Left lobe of liver (tissue), 2 donors: ENCODE measurements around the gene FCRLA. TPM values are rescaled to one million over a fixed set of nuclear protein-coding genes. Genes with fewer than 3 reads are reported as not detected.
"Not testable (repeated sequence)": the region's sequence is repeated elsewhere in the genome, so short reads cannot be mapped to it uniquely, and the experiment has no call there.

Experiments
- ATAC-seq: fragments of 200-7000 bp; cut with Tn5 transposase; one replicate; pipeline ENCODE4 v1.9.1; 2020; ENCODE audit warnings: mild to moderate bottlenecking, moderate library complexity
- DNase-seq: peaks from one replicate; pipeline ENCODE4 v3.0.0-alpha.2; 2020; ENCODE audit warnings: low spot score
- total RNA-seq: library from RNA; stranded (reverse); gene quantifications from one replicate; pipeline ENCODE4 v1.2.1, GENCODE V29; 2021
- donor health status: DM: no; HTN: no; CAD: no; lungs with moderate emphysema.
- donor health status: DM: no; HTN: yes; CAD: no.

The FCRLA gene, protein sequence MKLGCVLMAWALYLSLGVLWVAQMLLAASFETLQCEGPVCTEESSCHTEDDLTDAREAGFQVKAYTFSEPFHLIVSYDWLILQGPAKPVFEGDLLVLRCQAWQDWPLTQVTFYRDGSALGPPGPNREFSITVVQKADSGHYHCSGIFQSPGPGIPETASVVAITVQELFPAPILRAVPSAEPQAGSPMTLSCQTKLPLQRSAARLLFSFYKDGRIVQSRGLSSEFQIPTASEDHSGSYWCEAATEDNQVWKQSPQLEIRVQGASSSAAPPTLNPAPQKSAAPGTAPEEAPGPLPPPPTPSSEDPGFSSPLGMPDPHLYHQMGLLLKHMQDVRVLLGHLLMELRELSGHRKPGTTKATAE
- total RNA-seq: not detected

DNA sequence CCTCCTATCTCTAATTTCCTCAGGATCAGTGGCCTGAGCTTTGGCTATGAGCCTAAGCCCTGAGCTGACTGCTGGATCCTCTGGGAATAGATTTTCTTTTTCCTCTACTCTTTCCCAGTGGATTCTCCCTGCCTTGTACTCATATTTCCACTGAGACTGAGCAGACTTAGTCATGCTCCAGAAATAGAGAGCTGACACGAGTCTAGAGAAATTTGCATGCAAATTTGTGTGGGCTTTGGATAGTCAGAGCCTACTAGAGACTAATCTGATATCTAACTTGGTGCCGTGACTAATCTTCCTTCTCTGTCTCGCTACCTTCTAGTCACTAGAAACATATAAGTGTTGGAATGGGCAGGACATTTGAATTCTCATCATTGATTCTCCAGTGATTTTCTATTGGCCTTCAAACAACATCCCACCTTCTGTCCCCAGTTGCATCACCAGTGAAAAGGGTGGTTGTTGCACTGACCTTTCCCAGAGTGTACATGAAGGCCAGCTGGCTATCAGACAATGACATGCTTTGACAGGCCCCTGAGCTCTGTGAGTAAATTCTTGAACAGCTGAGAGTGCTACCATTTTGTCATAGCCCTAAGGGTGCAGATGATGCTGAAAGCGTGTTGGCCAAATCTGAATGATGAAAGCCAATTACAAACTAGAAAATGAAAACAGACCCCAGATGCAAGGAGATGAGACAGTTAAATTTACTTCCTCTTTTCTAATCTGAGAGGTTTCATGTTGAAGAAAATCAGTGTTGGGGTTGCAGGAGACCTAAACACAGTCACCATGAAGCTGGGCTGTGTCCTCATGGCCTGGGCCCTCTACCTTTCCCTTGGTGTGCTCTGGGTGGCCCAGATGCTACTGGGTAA, at the start of gene FCRLA:
Gene FCRLA (plus strand): TSS at position 748 of the 866 bp plus-strand sequence. CDS start 36 bp downstream, at position 784.
- ATAC-seq: no peak

DNA sequence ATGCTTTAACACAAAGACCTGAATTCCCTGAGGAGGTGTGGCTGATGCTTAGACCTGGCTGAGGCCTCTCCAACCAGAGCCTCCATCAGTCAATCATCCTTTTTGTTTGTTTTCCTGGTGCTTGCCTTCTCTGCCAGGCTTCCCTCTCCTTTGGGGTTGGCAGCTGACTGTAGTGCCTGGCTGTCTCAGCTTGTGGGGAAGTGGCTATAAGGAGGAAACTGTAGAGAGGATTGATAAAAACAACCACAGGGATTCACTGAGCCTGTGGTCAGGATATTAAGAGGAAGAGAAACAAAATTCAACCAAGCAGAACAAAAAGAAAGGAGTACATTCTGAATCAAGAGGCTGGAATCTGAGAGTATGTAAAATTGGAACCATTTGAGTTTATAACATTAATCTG, 48.5 kb upstream of the FCRLA start:
- not testable (repeated sequence) for DNase-seq
- peak; percentile 34 for ATAC-seq

More for the DNA sequence above, at the start of gene FCRLA:
- DNase-seq: no peak

DNA sequence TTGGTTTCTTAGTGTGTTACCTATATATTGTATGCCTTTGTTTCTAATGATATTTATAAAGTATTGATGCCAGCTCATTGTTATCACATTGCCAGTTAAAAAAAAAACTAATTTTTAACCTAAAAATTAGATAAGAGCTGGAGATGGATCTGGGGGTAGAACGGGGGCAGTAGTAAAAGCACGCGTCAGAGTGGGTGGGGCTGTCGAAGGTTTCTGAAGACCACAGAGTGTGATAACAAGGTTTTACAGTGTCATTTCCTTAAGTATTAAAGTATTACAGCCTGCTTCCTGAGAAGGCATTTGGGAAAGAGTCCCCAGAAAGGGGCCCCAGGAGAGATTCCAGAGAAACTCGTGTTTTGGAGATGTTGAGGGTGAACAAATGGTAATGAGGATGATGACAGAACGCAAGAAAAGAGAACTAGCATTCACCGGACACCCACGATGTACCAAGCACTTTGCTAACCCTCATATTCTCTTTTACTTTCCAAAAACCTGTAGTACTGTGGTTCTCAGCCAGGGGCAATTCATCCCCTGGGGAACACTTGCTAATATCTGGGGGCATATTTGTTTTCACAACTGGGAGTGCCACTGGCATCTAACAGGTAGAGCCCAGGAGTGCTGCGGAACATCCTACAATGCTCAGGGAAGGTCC, 45.2 kb upstream of the FCRLA start:
- not testable (repeated sequence) for ATAC-seq

DNA sequence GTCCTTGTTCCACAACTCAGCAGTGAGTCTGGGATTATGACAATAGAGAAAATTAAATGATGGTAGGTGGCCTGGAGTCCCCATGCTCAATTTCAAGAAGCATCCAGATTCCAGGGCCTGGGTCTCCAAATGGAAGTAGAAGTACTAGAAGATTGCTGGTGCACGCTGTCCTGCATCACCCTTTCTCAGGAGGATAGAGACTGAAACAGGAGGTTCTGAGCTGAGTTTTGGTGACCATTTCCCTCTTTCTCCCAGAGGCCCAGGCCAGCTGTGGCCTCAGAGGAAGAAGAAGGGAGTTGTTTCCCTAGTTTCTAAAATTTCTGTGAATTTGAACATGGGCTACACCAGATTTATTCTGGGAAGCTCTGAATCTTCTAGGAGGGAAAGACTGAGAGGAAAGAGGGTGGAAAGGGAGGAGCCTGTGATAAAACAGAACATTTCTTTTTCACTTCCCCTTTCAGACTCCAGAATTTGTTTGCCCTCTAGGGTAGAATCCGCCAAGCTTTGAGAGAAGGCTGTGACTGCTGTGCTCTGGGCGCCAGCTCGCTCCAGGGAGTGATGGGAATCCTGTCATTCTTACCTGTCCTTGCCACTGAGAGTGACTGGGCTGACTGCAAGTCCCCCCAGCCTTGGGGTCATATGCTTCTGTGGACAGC, 44.2 kb upstream of the FCRLA start, which contains the start of gene FCGR2B:
Gene FCGR2B (plus strand): TSS at position 460 of the 656 bp plus-strand sequence. CDS start 99 bp downstream, at position 559.
- peak; percentile 33 for ATAC-seq
- DNase-seq: not testable (repeated sequence)

More for the DNA sequence above, 45.2 kb upstream of the FCRLA start:
- DNase-seq: not testable (repeated sequence)

DNA sequence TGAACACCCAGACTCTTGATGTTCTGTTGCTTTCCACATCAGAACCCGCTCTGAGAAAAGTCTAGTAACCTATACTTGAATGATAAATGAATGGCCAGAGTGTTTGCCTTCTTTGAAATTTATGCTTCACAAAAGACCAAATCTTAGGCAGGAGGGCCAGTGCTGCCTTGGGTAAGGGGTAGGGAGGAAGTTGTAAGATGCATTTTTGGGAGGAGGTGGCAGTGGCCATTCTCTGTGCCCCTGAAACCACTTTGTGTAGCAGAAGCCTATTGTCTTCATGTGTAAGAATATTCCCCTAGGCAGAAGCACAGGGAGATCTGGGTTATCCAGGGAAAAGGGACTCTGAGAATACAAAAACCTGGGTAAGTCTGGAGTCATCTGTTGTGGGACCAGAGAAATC, 43.5 kb upstream of the FCRLA start:
- ATAC-seq: not testable (repeated sequence)

DNA sequence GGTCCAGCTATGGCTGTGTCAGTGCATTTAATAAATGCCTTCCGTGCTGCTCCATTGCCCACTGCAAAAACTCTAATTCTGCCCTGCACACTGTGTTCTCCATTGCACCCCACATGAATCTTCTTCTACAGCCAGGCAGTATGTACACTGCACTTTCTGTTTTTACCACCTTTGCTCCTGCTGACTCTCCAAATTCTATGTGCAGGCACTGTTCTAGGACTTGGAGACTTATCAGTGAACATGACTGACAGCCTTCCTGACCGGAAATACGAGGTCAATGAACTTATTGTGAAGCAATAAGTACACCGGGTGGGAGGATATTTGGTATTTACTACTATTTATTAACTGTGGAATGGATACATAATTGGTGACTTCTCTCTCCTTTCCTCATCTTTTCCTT, 42.3 kb upstream of the FCRLA start:
- ATAC-seq: peak; percentile 85
- DNase-seq: not testable (repeated sequence)

More for the DNA sequence above, 43.5 kb upstream of the FCRLA start:
- not testable (repeated sequence) for DNase-seq

DNA sequence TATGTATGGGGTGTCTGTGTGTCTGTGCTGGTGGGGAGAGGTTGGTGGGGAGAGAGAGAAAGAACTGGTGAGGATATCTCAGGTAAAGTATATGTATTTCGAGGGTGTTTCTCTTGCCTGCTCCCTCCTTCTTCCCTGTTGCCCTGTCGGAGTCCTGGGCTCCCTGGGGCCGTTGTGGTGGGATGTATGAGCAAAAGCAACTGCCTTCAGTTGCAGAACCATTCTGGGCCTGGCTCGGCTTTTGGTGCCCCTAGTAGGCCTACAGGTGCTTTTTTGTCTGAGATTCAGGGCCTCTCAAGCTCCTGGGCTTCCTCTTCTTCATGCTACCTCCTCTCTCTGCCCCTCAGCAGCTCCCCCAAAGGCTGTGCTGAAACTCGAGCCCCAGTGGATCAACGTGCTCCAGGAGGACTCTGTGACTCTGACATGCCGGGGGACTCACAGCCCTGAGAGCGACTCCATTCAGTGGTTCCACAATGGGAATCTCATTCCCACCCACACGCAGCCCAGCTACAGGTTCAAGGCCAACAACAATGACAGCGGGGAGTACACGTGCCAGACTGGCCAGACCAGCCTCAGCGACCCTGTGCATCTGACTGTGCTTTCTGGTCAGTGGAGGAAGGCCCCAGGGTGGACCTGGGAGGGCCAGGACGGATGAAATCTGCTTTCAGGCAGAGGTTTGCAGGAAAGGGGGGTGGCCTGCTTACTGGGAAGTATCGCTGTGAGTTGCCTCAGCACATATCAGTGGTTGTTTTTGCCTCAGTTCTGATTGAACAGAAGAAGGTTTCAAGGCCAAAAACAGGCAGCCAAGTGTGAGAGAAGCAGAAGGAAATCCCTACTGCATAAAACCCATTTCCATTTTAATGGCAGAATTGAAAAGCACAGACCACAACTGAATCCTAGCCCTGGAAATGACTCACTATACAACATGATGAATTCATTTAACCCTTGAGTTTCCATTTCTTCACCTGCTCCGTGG, 35.7 kb upstream of the FCRLA start:
- DNase-seq: not testable (repeated sequence)
- ATAC-seq: peak; percentile 56

DNA sequence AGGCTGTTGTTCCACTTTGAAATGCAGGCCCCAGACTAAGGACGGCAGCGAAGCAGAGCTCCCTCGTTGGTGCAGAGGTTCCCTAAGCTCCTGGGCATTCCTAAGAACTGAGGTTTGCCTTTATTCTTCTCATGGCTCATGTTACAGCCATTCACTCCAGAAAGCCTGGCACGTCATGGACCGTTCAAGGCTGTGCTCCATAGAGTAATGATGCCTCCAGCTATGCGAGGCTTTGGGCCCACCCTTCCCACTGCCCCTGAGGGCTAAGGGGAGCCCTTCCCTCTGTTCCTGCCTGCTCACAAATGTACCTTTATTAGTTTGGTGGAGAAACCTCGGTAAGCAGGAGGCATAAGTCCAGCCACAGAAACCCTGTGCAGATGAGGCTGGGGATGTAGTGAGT, 33.6 kb upstream of the FCRLA start:
- DNase-seq, ATAC-seq: not testable (repeated sequence)

DNA sequence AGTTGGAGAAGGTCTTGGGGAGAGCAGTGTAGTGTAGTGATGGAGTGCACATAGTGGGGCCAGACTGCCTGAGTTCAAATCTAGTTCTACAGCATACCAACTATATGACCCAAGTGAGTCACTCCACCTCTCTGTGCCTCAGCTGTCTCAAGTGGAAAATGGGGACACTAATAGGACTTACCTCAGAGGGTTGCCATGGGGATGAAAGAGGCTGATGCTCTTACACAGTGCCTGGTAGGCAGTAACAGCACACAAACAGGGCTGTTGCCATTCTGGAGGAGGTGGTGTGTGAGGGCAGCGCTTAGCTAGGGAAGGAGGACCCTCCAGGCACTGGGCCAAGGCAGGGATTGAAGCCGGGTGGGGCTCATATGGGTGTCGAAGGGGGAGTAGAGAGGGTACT, 32.6 kb upstream of the FCRLA start:
- DNase-seq, ATAC-seq: not testable (repeated sequence)

DNA sequence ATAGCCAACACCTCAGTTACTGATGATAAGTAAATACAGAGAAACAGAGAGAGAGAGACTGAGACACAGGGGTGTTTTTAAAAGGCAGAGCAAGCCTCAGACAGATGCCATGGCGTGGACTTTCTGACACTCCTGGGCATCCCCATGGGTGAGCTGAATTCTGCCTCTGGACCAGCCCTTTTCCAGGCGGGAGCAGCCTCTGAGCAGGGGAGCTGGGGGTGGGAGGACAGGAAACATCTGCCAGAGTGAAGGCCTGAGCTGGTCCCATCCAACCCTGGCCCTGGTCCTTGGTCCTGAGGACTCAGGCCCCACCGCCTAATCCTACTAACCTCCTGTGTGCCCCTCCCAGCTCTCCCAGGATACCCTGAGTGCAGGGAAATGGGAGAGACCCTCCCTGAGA, 32.1 kb upstream of the FCRLA start:
- not testable (repeated sequence) for ATAC-seq, DNase-seq

DNA sequence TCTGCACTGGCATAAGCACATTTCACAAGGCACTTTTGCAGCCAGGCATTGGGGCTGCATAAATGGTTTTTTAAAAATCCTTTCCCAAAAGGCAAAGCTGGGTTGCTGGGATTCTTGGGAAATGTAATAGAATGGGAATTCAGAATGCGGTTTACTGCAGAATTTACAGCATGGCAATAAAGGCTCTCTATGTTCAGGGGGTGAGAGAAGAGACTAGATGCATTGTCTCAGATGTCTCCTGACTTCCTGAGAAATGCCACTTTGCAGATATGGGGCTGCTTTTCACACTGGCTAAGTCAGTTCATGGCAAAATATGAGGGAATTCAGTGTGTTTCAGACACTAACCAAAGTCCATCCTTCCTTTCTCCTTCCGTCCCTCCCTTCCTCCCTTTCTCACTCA, 30.6 kb upstream of the FCRLA start:
- DNase-seq (no peak), ATAC-seq (no peak)

DNA sequence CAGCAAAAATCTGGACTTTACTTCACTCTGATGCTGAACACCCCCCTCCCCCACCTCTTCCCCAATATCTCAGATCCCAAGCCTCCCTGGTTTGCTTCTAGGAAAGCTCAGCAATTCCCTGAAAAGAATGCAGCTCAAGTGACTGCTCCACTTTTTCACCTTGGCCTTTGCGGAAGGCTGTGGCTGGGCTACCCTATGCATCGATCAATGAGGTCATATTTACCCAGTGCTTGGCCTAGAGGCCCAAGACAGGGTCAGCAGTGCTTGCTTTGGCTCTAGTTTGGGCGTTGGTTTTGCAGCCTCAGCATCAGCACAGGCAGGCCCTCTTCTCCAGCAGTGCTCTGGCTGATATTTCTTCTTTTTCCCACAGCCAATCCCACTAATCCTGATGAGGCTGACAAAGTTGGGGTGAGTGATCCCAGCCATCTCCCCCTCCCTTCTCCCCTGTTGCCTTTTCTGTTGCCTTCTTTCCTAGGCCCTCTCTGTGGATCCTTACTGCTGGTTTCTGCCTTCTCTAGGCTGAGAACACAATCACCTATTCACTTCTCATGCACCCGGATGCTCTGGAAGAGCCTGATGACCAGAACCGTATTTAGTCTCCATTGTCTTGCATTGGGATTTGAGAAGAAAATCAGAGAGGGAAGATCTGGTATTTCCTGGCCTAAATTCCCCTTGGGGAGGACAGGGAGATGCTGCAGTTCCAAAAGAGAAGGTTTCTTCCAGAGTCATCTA, 29.9 kb upstream of the FCRLA start:
- DNase-seq: peak; percentile 72
- ATAC-seq: peak; percentile 97

DNA sequence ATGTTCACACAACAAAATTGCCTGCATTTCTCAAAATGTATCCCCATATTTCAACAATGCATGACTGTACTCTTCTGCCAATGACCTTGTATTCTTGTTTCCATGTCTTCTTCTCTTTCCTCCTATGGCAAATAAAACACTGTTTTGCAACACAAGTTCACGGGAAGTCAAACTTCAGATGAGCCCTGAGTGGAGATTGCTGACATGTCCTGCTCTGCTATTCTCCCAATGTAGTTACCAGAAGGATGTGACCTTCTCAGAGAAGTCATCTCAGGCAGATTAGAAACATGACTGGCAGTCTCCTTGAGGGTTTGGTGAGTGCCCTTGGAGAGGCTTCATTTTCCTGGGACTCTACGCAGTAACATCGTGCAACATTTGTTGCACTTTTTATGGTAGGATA, 28.5 kb upstream of the FCRLA start:
- ATAC-seq: peak; percentile 12
- DNase-seq: no peak

DNA sequence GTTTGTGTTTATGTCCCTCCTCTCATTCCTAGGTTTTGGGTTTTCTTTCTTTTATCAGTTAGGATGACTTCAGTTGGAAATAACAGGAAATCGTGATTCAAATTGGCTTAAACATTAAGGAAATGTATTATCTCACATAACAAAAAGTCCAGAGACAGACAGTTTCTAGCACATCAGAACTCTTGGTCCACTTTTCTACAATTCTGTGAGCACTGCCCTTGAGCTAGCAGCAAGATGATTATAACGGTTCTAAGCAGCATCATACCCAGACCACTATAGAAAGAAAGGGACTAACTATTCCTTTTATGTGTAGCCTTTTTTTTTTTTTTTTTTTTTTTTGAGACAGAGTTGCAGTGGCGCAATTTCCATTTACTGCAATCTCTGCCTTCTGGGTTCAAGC, 25.1 kb upstream of the FCRLA start:
- no peak for DNase-seq
- no peak for ATAC-seq

DNA sequence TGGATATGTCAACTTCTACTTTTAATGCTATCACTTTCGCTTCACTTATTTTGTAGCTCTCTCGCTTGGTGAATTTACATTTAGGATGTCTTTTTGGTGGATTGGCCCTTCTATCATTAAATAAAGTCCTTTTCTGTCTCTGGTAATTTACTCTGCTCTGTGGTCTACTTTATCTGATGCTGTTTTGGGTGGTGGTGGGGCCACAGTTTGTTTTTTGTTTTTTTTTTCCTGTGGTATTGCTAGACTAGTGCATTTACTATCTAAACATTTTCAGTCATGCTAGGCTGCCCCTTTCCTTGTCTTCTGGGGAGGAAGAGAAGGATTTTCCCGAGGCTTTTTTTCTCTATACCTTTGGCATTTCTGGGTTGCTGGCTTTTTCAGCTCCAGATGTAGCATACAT, 18.1 kb upstream of the FCRLA start:
- ATAC-seq (no peak), DNase-seq (no peak)

DNA sequence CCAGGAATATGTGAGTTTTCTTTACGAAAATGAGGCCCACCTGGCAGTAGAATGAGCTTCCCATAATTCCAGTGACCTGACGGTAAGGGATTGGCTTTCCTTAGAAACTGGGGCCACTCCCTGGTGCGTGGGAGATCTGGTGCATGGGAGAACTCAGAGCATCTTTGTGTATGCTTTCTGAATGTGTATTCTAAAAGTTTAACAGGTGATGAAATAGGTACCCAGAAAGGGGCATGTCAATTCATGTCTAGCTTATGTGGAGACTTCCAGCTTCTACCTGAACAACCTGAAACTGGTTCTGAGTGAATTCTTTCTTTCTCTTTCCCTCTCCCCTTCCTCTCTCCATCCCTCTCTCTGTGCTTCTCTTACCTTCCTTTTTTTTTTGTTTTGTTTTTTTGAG, 15.2 kb upstream of the FCRLA start:
- ATAC-seq (no peak), DNase-seq (no peak)

DNA sequence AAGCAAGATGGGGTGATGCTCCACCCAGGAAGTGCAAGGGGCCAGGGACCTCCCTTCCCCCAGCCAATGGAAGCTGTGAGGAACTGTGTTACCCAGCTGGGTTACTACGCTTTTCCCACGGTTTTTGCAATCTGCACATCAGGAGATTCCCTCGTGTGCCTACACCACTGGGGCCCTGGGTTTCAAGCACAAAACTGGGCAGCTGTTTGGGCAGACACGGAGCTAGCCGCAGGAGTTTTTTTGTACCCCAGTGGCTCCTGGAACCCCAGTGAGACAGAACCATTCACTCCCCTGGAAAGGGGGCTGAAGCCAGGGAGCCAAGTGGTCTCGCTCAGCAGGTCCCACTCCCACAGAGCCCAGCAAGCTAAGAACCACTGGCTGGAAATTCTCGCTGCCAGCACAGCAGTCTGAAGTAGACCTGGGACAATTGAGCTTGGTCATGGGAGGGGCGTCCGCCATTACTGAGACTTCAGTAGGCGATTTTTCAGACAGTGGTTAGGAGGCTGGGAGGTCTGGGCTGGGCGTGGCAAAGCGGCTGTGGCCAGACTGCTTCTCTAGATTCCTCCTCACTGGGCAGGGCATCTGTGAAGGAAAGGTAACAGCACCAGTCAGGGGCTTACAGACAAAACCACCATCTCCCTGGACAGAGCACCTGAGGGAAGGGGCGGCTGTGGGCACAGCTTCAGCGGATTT, 13.9 kb upstream of the FCRLA start:
- DNase-seq, ATAC-seq: not testable (repeated sequence)

DNA sequence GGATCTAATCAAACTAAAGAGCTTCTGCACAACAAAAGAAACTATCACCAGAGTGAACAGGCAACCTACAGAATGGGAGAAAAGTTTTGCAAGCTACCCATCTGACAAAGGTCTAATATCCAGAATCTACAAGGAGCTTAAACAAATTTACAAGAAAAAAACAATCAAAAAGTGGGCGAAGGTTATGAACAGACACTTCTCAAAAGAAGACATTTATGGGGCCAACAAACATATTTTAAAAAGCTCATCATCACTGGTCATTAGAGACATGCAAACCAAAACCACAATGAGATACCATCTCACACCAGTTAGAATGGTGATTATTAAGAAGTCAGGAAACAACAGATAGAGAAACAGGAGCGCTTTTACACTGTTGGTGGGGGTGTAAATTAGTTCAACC, 8.7 kb upstream of the FCRLA start:
- not testable (repeated sequence) for ATAC-seq, DNase-seq
